ENCODE results near the gene TNNT3. TPM values are rescaled to one million over a fixed set of nuclear protein-coding genes. Genes with fewer than 3 reads are reported as not detected.

The TNNT3 gene
- total RNA-seq, 4 donors from 2014 or later: 1.2 to 6.6 (median 4.1) TPM

DNA sequence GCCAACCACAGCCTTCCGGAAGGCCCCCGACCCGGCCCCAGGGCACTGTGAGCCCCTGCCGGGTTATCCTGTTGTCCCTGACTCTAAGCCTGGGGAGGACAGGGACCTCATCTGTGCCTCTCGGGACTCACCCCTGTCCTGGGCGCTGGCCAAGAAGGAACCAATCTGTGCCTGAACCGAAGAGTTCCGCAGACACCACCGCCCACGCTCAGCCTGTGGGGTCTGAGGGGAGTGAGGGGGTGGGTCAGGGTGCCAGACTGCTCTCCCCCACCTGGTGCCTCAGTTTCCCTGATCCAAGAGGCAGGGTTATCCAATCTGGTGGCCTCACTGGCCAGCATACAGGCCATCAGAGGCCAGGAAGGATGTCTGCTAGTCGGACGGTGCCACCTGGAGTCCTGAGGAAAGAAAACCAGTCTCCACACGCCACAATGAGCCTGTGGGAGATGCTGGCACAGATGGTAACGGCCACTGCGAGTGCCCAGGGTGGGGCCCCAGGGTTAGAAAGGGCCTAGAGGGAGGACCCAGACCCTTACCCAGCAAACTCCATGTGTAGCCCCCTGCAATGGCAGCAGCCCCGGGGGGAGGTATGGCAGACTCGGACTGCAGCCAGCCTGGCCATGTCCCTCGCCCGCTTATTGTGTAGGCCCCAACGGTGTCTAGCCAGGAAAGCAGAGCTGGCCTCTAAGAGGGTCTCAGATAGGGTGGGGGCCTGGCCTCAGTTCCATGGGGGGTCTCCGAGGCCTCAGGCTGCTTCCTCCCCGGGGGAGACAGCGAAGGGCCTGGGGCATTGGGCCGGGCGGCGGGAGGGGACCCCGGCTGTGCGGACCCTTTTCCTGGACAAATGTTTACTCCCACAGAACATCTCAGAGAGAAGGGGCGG is 827 bp upstream of the TNNT3 start:
- WGBS, 2 donors: 57 to 77% methylated on average over 21 to 22 of the region's 29 CpGs
- H3K4me3 ChIP-seq (ENCODE audit: low read depth, poor library complexity, severe bottlenecking): no peak overlapping the region
- intact Hi-C loops (cut with DNase I; ENCODE audit: low total_unique reads): no loop called here
- TF ChIP-seq, protein P1, sequence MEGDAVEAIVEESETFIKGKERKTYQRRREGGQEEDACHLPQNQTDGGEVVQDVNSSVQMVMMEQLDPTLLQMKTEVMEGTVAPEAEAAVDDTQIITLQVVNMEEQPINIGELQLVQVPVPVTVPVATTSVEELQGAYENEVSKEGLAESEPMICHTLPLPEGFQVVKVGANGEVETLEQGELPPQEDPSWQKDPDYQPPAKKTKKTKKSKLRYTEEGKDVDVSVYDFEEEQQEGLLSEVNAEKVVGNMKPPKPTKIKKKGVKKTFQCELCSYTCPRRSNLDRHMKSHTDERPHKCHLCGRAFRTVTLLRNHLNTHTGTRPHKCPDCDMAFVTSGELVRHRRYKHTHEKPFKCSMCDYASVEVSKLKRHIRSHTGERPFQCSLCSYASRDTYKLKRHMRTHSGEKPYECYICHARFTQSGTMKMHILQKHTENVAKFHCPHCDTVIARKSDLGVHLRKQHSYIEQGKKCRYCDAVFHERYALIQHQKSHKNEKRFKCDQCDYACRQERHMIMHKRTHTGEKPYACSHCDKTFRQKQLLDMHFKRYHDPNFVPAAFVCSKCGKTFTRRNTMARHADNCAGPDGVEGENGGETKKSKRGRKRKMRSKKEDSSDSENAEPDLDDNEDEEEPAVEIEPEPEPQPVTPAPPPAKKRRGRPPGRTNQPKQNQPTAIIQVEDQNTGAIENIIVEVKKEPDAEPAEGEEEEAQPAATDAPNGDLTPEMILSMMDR (IDR thresholded peaks at IDR 0.05): no peak
- TF ChIP-seq POLR2A (IDR thresholded peaks at IDR 0.05): no peak
- DNase-seq (ENCODE audit: low spot score in 2 of 2): no peak

DNA sequence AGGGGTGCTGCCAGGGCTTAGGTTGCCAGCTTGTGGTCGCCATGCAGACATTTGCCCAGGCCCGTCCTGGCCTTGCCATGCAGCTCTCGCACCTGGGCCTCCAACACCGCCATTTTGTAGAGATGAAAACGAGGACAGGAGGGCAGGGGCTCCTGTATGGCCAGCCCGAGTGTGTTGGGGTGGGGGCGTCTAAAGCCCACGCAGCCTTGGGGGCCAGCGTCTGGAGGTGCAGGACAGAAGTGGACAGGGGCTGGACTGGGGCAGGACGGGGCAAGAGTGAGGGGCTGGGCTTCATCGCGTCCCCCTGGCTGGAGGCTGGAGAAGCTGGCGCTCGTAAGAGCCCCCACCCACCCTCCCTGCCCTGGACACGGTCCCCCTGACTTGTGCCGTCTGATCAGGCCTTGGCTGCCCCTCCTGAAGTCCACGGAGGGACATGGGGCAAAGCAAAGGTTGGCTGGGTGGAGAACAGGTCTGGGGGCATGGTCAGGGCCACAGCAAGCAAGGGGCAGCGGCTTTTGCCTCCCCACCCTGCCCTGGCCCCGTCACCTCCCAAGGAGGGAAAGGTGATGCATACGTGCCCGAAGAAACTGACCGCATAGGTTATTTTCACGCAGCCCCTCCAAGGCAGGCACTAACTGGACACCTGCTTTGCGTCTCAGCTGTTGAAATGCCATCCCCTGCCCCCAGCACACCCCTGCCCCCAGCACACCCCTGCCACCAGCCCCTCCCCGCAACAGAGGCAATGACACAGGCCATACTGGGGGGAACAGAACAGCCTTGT is 815 bp downstream of the TNNT3 start:
- 85 to 92% methylated on average over 23 of the region's 25 CpGs for WGBS, 2 donors
- no peak for DNase-seq (ENCODE audit: low spot score in 2 of 2)
- H3K4me3 ChIP-seq (ENCODE audit: low read depth, poor library complexity, severe bottlenecking): no peak overlapping the region
- TF ChIP-seq, protein P1 (IDR thresholded peaks at IDR 0.05): no peak
- no peak for TF ChIP-seq POLR2A (IDR thresholded peaks at IDR 0.05)
- intact Hi-C loops (cut with DNase I; ENCODE audit: low total_unique reads): loop anchor here (5.0 kb wide), 1 partner anchor 38 kb away; no protein-coding TSS in a partner anchor

DNA sequence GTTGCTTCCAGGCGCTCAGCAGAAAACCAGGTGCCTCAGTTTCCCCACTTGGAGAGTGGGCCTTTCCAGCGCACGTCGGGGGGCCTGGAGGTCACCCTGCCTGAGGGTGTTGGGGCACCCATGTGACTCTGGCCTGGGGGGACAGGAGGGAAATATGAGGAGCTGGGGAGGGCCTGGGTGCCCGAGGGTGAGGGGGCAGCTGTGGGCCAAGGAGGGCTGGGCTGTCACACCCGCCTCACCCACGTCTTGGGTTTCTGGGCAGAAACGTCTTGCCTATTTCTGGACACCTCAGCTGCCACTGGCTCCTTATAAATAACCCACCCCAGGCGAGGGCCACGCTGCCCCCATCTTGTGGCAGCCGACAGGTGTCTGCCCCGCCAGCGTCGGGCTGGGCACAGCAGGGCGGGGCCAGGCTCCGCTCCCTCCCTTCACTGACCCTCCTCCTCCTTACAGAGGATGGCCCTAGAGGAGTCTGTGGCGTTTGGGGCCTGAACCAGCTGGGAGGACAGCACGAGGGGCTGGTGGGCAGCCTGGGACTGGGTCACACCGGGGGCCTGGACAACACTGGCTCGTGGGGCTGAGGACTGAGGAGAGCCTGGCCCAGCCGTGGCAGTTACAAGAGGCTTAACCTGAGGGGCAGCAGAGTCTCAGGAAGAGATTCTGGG is 1.5 kb downstream of the TNNT3 start:
- intact Hi-C loops (cut with DNase I; ENCODE audit: low total_unique reads): loop anchor here (5.0 kb wide), 1 partner anchor 39 kb away; no protein-coding TSS in a partner anchor
- no peak for DNase-seq (ENCODE audit: low spot score in 2 of 2)

DNA sequence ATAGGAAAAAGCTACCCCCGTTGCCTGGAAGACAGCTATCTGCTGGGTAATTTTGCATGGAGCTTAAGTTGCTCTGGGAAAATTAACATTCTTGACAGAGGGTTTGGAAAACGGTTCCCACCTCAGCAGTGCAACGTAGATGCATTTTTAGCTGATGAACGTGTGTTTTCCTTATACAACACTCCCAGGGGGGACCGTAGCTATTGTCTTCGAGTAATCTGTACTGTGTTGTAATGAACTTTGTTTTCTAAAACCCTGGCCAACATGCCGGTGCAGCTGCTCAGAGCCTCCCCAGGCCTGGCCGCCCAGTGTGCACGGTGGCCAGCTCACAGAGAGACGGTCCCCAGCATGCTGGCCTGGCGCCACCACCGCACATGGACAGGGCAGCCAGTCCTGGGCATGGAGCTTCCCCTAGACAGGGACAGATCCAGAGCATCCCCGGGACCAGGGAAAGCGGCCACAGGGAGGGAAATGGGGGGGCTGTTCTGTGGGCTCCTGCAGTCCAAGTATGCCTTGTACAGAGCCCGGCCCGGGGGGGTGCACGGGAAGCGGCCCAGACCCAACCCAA is 2.2 kb downstream of the TNNT3 start:
- H3K4me3 ChIP-seq (ENCODE audit: low read depth, poor library complexity, severe bottlenecking): no peak overlapping the region
- no peak for DNase-seq (ENCODE audit: low spot score in 2 of 2)
- intact Hi-C loops (cut with DNase I; ENCODE audit: low total_unique reads): loop anchor here (5.0 kb wide), 1 partner anchor 39 kb away; no protein-coding TSS in a partner anchor
- TF ChIP-seq, protein P1 (IDR thresholded peaks at IDR 0.05): no peak
- TF ChIP-seq POLR2A (IDR thresholded peaks at IDR 0.05): no peak
- 51 to 53% methylated on average over 18 of the region's 18 CpGs for WGBS, 2 donors

More for the DNA sequence above, 1.5 kb downstream of the TNNT3 start:
- TF ChIP-seq, protein P1 (IDR thresholded peaks at IDR 0.05): no peak
- TF ChIP-seq POLR2A (IDR thresholded peaks at IDR 0.05): no peak
- H3K4me3 ChIP-seq (ENCODE audit: low read depth, poor library complexity, severe bottlenecking): no peak overlapping the region
- WGBS, 2 donors: 43 to 78% methylated on average over 17 to 21 of the region's 21 CpGs

DNA sequence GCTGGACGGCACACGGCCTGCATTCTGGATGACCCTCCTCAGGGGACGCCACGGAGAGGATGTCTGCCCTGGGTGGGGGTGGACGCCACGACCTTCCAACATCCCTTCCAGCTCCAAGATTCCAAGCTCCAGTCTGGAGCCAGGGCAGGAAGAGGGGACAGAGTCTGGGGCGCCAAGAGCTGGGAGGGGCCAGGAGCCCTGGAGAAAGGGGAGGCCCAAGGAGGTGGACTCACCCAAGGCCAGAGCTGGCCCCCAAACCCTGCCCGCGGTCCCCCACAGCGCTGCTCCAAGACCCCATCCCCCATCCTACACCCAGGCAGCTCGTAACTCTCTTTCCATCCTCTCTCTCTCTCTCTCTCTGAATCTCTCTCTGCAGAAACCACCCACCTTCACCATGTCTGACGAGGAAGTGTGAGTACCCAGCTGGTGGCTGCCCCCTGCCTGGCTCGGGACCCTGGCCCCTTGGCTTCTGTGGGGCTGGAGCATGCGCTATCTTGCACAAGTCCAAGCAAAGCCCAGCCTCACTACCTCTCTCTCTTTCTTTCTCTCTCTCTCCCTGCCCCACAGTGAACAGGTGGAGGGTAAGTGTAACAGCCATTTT is 3.1 kb downstream of the TNNT3 start:
- WGBS, 2 donors: 68 to 76% methylated on average over 14 of the region's 14 CpGs
- TF ChIP-seq, protein P1 (IDR thresholded peaks at IDR 0.05): no peak
- TF ChIP-seq POLR2A (IDR thresholded peaks at IDR 0.05): no peak
- DNase-seq (ENCODE audit: low spot score in 2 of 2): no peak

More for the DNA sequence above, 3.1 kb downstream of the TNNT3 start:
- H3K4me3 ChIP-seq (ENCODE audit: low read depth, poor library complexity, severe bottlenecking): no peak overlapping the region
- intact Hi-C loops (cut with DNase I; ENCODE audit: low total_unique reads): loop anchor here (5.0 kb wide), 1 partner anchor 40 kb away; no protein-coding TSS in a partner anchor
